ENCODE data around the gene MORN4. TPM values are rescaled to one million over a fixed set of nuclear protein-coding genes. Genes with fewer than 3 reads are reported as not detected.

Gene MORN4
- total and polyA plus RNA-seq, 2 of the 13 experiments (the other 11 are each of a cell fraction or from before 2014, with no cell fraction given), result 3.4 to 9.1 TPM

GRCh38 chr10:97632949-97633884, at the start of gene MORN4 (continued):
- no peak for TF ChIP-seq KAT2B (IDR thresholded peaks at IDR 0.05; ENCODE audit: borderline replicate concordance, low read depth, low read length)
- TF ChIP-seq ZNF775 (CRISPR knock-in tag; IDR thresholded peaks at IDR 0.05; ENCODE audit: borderline replicate concordance), result no peak
- TF ChIP-seq MLX (CRISPR knock-in tag; IDR thresholded peaks at IDR 0.05), result no peak
- no peak; the same call in 1 of the 2 replicates for TF ChIP-seq ZSCAN25 (CRISPR knock-in tag; IDR thresholded peaks at IDR 0.05)
- no peak for TF ChIP-seq FUBP1 (CRISPR knock-in tag; IDR thresholded peaks at IDR 0.05; ENCODE audit: borderline replicate concordance)
- no peak for TF ChIP-seq ZNF264 (CRISPR knock-in tag; IDR thresholded peaks at IDR 0.05)
- TF ChIP-seq IKZF4 (CRISPR knock-in tag; IDR thresholded peaks at IDR 0.05; ENCODE audit: borderline replicate concordance, low read depth, not compliant biosample characterization), result no peak
- 0 out of 2 replicates have a peak, but pooled peaks have one; percentile 14 for TF ChIP-seq MAF1 (CRISPR knock-in tag; IDR thresholded peaks at IDR 0.05; ENCODE audit: borderline replicate concordance)
- no peak for TF ChIP-seq BRCA1 (CRISPR knock-in tag; IDR thresholded peaks at IDR 0.05)
- peak; percentile 87 for TF ChIP-seq THAP11 (CRISPR knock-in tag; IDR thresholded peaks at IDR 0.05)
- TF ChIP-seq ZBTB10 (CRISPR knock-in tag; IDR thresholded peaks at IDR 0.05; ENCODE audit: borderline replicate concordance), result no peak
- TF ChIP-seq ZBTB42 (CRISPR knock-in tag; IDR thresholded peaks at IDR 0.05), result no peak; the same call in 1 of the 2 replicates
- TF ChIP-seq NBN (conservative IDR thresholded peaks at IDR 0.05), result no peak
- no peak for TF ChIP-seq GMEB2 (CRISPR knock-in tag; IDR thresholded peaks at IDR 0.05; ENCODE audit: low read depth)
- TF ChIP-seq NR0B2 (CRISPR knock-in tag; IDR thresholded peaks at IDR 0.05), result no peak
- TF ChIP-seq ZNF567 (CRISPR knock-in tag; IDR thresholded peaks at IDR 0.05; ENCODE audit: borderline replicate concordance), result 0 out of 2 replicates have a peak, but pooled peaks have one; percentile 23
- no peak for TF ChIP-seq MLXIP (CRISPR knock-in tag; IDR thresholded peaks at IDR 0.05; ENCODE audit: borderline replicate concordance)

All from HepG2 (cell line).